HG03066 (cell line): Measurements from ENCODE around the gene CUEDC2.

Experiments used
- ATAC-seq: cut with Tn5 transposase; IDR thresholded peaks from one replicate; pipeline ENCODE4 v1.9.1; 2021; ENCODE audit warnings: low read depth; ENCODE audit not compliant: unreplicated experiment

Gene CUEDC2, protein sequence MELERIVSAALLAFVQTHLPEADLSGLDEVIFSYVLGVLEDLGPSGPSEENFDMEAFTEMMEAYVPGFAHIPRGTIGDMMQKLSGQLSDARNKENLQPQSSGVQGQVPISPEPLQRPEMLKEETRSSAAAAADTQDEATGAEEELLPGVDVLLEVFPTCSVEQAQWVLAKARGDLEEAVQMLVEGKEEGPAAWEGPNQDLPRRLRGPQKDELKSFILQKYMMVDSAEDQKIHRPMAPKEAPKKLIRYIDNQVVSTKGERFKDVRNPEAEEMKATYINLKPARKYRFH

DNA sequence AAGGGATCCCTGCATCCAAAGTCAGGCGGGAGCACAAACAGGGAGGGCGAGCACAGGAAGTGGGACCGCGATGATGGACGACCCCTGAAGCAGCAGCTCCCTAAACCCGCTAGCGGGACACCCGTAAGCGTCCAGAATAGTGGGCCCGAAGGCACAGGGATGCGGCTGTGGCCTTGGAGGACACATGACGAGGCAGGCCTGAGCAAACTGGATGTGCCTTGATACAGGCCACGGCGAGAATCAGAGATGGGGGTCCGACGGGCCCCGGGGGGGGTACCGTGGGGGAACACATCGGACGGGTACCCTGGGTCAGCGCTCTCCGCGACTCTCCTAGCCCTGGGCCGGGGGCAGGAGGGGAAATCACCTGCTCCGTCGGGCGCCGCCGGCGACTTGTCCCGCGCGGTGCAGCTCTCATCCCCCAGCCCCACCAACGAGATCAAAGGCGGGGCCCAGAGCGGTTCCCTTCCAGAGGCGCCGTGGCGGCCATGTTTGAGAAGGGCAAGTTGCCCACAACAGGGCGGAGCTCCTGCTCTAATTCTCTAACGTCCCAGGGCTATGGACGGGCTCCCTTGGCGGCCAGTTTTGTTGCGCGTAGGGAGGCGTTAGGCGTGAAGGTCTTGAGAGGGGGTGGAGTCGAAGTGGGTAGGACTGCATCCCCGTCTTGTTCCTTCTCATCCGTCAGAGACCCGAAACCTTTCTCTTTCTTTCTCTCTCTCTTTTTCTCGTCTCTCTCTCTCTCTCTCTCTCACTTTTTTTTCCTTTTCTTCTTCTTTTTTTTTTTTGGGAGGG lies at the start of gene CUEDC2:
TSS of gene CUEDC2 (minus strand) at position 413 of the 789 bp plus-strand sequence. CDS start 7,386 bp downstream, outside the sequence.
- ATAC-seq, result peak; percentile 87

DNA sequence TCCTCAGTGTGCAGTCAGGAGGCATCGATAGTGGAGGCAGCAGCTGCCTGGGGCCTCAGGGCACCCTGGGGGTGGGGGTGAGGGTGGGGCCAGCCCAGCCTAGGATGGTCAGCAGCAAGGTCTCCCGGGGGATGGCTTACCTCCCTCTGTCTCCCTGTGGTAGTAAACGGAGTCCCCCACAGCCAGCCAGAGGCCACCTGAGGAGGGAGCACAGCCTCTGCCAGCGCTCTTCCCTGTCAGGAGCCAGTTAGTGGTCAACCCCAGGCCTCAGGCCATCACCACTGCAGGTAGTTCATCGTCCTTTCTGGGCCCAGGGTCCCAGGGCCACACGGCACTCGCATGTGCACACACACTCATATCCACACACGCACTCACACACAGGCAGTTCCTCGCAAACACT lies 48.0 kb upstream of the CUEDC2 start:
- ATAC-seq, result no peak

DNA sequence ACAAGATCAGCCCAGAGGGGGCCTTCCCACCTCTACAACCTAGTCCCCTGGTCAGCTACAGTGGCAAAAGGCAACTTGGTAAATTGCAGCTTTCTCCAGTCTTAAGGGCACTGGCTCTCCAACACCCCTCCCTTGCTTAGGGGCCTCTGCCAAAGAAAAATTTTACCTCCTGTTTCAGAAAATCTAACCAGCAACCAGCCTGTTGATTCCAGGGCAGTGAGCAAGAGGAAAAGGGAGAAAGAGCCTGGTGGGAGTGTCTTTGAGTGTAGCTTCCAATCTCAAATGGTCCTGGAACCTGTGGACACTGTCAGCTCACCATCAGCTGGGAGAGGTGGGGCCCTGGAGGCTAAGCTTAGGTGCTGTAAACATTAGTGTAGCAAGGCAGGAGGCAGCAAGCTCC lies 47.3 kb upstream of the CUEDC2 start:
- ATAC-seq, result no peak

DNA sequence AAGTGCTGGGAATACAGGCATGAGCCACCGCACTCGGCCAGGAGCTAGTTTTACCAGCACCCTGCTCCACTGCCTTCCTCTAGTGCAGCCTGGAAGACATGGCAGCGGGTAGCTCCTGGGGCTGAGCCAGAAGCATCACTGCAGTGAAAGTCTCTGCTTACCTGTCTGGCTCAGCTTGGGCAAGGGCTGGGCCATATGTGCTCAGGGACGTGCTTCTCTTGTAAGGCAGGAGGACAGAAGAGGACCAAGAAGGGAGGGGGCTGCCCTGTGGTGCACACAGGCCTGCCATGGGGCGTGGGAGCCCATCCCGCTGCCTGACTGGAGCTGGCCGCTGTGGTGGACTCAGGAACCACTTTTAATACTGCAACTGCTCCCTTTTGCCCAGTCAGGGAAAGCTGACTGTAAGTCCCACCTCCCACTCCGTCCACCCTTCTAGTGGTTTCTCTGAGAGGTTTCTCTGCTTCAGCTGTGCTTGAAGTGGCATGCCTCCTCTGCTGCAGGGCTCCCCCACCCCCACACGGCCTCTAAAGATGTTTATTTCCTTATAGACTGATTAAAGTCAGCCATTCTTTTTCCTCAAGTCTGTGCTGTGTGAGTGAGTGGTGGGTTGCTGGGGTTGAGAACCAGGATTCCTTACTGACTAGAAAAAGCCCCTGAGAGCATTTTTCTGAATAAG lies 44.2 kb upstream of the CUEDC2 start:
- ATAC-seq, result no peak

DNA sequence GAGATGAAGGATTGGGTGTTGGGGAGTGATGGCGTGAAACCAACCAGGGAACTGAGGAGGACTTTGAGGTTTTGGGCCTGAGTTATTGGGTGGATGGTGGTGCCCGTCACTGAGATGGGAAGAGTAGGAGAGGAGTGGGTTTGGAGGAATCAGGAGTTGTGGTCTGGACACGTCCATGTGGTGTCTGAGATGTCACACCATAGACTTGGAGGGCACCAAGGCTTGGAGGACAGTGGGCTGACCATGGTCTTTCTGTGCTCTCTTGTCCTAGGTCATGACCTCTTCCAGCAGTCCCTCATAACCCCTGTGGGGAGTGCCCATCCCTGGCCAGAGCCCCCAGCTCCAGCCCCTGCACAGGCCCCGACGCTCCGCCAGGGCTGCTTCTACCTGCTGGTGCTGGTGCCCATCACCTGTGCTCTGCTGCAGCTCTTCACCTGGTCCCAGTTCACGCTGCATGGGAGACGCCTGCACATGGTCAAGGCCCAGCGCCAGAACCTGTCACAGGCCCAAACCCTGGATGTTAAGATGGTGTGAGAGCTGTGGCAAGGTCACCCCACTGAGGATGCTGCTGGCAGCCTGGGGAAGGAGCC lies 43.2 kb upstream of the CUEDC2 start:
- ATAC-seq, result no peak

DNA sequence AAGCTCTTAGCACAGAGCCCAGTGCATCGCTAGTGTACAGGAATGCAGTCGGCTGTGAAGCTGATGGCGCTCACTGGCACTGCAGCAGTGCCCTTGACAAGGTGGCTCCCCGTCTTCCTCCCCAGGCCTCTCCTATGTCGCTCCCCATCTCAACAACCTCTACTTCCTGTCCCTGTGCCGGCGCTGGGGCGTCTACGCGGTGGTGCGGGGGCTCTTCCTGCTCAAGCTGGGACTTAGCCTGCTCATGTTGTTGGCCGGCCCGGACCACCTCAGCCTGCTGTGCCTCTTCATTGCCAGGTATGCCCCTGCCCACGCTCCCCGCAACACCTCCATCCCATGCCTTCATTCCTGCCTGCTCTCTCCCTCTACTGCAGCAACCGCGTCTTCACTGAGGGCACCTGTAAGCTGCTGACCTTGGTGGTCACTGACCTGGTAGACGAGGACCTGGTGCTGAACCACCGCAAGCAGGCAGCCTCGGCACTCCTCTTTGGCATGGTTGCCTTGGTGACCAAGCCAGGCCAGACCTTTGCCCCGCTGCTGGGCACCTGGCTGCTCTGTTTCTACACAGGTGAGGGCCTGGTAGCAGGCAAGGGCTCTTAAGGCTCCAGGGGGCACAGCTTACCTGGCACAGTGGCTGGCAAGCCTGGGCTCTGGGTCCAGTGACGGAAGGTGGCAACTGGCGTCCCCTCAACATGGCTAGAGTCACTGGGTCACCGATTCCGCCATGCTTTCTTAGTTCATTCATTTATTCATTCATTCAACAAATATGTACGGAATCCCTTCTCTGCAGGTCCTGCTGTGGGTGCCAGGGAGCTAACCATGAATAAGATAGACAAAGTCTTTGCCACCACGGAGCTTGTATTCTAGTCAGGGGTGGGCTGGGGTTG lies 41.3 kb upstream of the CUEDC2 start:
- no peak for ATAC-seq

DNA sequence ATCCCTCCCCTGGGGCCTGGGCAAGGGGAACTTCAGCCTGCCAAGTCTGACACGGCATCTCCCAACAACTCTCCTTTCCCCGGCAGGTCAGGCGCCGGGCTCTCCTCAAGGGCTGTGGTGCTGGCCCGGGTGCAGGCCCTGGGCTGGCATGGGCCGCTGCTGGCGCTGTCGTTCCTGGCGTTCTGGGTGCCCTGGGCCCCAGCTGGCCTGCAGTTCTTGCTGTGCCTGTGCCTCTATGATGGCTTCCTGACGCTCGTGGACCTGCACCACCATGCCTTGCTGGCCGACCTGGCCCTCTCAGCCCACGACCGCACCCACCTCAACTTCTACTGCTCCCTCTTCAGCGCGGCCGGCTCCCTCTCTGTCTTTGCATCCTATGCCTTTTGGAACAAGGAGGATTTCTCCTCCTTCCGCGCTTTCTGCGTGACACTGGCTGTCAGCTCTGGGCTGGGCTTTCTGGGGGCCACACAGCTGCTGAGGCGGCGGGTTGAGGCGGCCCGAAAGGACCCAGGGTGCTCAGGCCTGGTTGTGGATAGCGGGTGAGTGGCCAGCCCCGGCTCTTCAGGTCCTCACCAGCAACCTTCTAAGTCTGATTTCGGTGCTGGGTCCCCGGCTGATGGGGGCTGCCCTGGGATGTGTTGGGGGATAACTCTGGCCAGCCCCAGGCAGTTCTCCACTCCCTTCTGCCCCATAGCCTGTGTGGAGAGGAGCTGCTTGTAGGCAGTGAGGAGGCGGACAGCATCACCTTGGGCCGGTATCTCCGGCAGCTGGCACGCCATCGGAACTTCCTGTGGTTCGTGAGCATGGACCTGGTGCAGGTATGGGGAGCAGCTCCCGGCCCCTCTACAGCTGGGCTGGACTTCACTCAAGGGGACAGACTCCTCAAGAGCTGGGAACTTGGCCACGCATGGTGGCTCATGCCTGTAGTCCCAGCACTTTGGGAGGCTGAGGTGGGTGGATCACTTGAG lies 38.5 kb upstream of the CUEDC2 start:
- no peak for ATAC-seq

DNA sequence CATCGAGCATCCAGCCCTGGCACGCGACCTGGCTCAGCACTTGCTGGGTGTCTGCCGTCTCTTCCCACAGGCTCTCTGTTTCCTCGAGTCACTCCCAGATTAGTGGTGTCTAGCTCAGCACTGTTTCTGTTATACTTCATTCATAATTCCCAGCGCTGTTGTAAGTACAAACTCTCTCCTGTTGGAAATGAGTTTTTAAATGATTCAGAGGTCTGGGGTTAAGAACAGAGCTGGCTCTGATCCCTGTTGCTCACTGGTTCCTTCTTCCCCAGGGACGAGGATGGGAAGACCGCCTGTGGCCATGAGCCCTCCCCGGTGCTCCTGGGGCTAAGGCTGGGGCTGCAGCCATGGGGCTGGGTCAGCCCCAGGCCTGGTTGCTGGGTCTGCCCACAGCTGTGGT lies 36.3 kb upstream of the CUEDC2 start:
- no peak for ATAC-seq

DNA sequence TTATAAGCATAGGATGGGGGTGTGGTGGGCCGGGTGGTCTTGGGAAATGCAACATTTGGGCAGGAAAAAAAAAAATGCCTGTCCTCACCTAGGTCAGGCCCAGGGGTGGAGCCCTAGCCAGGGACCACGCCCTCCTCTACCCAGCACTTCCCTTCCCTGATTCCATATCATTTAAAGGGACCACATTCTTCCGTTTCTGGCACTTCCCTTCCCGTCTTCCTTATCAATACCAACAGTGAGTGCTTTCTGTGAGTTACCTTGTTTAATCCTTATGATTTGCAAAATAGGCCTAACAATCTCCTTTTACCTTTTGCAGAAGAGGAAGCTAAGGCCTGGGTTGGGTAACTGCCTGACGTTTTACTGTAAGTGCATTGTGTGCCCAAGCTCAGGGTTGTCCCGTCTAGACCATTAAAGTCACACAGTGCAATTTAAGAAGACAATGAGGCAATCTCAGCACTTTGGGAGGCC lies 35.6 kb upstream of the CUEDC2 start:
- ATAC-seq, result no peak

DNA sequence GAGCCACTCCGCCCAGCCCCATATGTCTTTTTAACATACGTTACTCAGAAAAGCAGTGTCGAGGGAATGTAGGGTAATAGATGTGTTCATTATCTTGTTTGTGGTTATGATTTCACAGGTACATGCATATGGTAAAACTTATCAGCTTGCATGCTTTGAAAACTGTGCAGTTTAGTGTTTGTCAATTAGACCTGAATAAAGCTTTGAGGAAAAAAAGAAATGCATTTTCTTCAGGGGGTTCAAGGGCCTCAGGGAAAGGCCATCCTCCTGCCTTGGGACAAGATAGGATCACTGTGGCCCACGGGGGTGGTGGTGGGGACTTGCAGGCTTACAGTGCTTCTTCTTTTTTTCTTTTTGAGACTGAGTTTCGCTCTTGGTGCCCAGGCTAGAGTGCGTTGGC lies 34.9 kb upstream of the CUEDC2 start:
- ATAC-seq, result no peak

DNA sequence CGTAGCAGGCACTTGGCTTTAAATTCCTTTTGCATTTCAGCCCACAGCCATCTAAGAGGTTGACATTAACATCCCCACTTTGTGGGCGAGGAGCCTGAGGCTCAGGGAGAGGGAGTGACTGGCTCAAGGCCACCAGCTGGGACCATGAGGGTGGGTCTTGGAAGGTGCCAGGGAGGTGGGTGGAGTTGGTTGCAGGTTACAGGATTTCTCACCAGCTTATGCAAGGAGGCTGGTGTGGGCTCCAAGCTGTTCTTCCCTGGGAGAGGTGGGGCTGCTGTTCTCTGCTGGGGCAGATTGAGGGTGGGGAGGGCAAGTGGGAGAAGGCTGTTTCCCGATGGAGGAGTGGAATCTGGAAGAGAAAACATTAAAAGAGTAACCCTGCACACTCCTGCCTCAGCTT lies 33.1 kb upstream of the CUEDC2 start:
- no peak for ATAC-seq

DNA sequence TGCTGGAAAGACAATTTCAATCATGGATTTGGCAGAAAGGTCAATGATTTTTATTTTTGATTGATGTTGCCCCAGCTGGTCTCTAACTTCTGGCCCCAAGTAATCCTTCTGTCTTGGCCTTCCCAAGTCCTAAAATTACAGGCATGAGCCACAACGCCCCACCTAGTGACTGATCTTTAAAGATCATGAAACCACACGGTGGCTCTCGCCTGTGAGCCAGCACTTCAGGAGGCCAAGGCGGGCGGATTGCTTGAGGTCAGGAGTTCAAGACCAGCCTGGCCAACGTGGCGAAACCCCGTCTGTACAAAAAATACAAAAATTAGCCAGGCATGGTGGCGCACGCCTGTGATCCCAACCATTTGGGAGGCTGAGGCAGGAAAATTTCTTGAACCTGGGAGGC lies 31.6 kb upstream of the CUEDC2 start:
- ATAC-seq, result no peak

DNA sequence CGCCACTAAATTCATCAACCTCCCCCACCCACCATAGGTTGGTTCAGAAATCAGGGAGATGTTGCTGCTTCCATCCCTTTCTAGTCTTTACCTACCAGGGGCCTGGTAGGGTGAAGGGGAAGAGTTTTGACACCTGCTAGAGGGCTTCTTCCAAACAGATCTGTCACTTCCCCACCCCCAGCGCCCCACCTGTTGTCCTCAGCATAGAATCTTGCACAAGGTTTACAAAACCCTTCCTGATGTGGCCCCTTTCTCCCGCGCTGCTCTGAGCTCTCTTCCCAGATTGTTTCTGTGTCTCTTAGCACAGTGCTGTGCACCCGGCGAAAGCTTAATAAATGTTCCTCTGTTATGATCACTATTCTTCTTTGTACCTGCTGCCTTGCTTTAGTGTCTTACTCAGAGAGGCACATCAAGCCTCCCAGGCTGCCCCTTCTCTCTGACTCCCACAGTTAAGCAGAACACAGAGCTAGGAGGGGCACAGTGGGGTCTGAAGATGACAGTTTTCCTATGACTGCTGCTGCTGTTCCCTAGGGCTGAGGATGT lies 30.2 kb upstream of the CUEDC2 start:
- ATAC-seq, result no peak

DNA sequence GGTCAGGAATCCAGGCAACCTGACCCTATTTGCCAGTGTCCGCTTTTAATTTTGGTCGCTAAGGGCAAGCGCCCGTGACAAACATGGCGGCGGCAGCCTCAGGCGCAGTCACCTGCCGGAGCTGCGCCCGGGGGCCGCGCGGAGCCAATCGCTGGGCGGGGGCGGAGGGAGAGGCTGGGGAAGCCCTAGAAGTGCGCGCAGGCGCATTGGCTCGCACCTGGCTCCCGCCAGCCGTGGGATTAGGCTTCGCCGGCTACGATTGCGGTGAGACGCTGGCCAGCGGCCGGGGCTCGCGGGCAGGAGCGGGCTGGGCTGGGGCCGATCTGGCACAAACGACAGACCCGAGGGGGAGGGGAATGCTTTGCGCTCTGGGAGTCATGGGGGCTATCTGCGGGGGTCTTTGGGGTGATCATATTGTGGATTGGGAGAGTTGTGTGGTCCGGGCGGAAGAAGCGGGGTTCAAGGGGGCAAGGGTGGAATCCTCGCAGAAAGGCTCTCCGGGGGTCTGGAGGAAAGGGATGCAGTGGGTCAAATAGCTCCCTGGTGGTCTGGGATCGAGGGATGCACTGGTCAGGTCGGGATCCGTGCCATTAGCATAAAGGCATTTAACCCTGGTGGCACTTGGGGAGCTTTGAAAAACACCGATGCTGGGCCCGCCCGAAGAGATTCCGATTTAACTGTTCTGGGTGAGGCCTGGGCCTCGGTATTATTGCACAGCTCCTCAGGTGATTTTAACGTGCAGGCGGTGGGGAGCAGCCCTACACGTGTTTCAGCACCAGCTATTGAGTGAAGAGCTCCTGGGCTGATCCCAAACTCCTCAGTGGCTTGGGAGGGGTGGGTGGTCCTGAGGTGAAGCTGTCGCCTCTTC lies 29.0 kb upstream of the CUEDC2 start:
- peak; percentile 73 for ATAC-seq

DNA sequence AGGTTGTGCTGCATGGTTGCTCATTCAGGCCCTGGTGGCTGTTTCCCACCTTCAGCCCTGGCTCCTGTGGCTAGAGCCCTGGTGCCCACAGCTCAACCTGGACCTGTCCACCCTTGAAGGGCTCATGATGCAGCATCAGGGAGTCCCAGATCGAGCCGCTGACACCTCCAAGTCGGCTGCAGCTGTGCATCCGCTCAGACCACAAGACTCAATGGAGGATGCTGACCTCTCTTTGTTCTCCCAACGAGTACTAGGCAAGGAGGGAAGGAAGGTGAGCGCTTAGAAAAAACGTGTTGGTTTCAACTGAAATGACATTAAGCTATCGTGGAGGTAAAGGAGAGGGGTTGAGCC lies 28.4 kb upstream of the CUEDC2 start:
- peak; percentile 10 for ATAC-seq

DNA sequence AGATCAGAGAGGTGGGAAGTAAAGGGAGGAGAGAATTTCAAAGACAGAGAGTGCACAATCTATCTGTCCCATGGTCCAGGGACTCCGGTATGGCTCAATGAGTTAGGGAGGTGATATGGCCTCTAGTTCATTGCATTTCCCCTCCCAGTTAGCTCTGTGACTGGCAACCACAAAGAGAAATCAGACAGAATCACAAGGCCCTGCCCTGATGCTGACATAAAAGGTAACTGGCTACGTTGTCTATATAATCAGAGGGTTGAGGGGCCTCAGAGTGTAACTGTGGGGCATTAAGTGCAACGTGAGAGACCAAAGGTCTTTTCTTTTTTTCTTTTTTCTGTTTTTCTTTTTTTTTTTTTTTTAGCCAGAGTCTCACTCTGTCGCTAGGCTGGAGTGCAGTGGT lies 26.3 kb upstream of the CUEDC2 start:
- ATAC-seq, result no peak

DNA sequence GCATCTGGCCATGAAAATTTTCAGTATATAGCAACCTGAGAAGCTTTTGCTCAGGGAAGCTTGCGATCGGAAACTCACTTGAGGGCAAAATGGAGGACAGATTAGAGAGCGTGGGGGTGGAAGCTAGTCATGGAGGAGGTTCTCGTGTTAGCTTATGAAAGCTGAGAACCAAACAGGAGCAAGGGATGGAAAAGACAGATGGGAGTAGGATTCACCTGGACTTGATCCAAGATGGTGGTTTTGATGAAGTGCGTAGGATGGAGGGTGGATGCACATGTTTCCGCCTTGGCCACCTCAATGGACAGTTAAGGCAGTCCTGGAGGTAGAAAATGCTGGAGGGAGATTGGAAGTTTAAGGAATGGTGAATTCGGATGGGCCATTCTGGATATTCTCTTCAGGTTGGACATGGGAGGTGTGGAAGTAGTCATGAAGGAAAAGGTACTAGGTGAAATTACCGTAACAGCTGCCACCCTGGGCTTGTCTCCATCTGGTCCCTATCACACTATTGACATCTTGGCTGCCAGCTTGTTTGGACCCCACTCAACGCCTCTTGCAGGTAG lies 25.3 kb upstream of the CUEDC2 start:
- ATAC-seq, result no peak
